Myocyte (in vitro differentiated cells): Measurements from ENCODE around the gene AGMAT. TPM values are rescaled to one million over a fixed set of nuclear protein-coding genes. Genes with fewer than 3 reads are reported as not detected.
A peak's percentile ranks its signal among the peaks of the same experiment; 100 is the strongest.
"Not testable (repeated sequence)": the region's sequence is repeated elsewhere in the genome, so short reads cannot be mapped to it uniquely, and the experiment has no call there.

ENCODE experiments used
- DNase-seq: peaks from one replicate; pipeline ENCODE4 v3.0.0-alpha.2; 2012; ENCODE audit warnings: low read depth
- total RNA-seq: library from RNA; depleted of rRNA; stranded (reverse); fragments of >200 nt; gene quantifications from 2 replicates; pipeline ENCODE4 v1.2.3, GENCODE V29; 2014

AGMAT gene
- total RNA-seq, 1 donor from 2014 or later = 3.2 TPM

- DNase-seq = no peak
Measured at GRCh38 chr1:15616373-15617172, 31.7 kb upstream of the AGMAT start.

DNA sequence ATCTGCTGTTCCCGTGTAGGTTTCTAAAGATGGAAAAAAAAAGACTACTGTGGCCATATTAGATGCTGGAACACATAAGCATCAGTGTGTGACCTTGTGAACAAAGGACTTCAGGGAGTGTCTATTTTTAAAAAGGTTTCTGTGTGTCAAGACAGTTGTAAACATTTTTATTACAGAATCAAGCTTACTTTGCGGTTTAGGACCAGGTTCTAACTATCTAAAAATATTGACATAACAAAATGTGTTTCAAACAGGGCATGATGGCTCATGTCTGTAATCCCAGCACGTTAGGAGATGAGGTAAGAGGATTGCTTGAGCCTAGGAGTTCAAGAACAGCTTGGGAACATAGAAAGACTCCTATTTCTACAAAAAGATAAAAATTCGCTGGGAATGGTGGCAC is 25.3 kb upstream of the AGMAT start:
- no peak for DNase-seq

DNA sequence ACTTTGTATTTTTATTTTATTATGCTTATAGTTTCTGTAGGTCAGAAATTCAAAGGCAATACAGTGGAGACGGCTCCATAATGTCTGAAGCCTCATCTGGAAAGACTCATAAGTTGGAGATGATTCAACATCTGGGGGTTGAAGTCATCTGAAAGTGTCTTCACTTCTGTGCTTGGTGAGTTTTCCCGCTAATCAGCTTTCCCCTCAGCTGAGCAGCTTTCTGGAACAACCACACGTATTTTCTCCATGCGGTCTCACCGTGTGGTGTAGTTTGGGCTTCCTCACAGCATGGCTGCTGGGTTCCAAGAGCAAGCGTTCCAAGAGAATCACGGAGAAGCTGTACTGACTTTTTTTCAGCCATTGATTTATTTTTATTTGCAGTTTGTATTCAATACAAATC is 24.8 kb upstream of the AGMAT start:
- no peak for DNase-seq

- no peak for DNase-seq
Measured at GRCh38 chr1:15605398-15606383, 20.8 kb upstream of the AGMAT start.

- DNase-seq = not testable (repeated sequence)
Measured at GRCh38 chr1:15604400-15604799, 19.5 kb upstream of the AGMAT start.

DNA sequence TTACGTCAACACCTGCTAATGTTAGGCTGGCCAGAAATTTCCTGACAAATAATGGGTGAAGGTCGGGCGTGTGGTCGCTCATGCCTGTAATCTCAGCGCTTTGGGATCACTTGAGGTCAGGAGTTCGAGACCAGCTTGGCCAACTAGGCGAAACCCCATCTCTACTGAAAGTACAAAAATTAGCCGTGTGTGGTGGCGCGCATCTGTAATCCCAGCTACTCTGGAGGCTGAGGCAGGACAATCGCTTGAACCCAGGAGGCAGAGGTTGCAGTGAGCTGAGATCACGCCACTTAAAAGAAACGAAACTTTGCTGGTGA is 19.1 kb upstream of the AGMAT start:
- not testable (repeated sequence) for DNase-seq

- peak; percentile 98 for DNase-seq
Measured at GRCh38 chr1:15603050-15603965, 18.5 kb upstream of the AGMAT start.

- peak; percentile 88 for DNase-seq
Measured at GRCh38 chr1:15598436-15598835, 13.6 kb upstream of the AGMAT start.

- no peak for DNase-seq
Measured at GRCh38 chr1:15595809-15596617, 11.2 kb upstream of the AGMAT start.

DNA sequence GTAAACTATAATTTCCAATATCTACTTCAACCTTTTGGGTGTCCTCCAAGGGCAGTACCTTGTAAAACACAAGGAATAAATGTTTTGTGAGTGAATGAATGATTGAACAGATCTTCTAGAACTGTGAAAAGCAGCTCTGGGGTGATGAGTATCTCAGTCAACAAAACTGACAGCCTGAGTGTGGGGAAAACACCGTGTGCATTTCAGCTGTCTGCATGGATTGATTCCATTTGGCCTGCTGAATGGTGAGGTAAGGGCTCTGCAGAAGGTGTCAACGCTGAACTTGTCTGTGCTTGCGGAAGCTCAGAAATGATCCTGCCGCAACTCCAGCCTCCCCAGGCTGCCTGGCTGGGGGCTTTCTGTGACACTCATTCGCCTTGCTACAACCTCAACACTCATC is 7.4 kb upstream of the AGMAT start:
- DNase-seq = no peak

- no peak for DNase-seq
Measured at GRCh38 chr1:15583016-15583706, 1.7 kb downstream of the AGMAT start.

DNA sequence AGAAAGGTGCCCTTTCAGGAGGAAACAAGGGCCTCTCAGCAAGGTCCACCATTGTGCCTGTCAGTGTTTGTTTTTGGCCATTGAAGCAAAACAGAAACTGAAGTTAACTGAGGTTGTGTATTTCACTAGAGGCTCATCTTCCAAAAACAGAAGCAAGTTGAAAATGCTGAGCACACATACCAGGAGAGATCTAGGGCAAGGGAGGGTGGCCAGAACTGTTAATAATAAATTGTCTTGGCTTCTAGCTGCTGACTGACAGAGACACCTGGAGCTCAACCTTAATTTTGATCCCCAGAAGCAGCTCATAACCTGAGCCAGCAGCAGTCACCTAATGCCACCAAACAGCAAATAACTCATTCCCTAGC is 5.2 kb downstream of the AGMAT start:
- peak; percentile 87 for DNase-seq

DNA sequence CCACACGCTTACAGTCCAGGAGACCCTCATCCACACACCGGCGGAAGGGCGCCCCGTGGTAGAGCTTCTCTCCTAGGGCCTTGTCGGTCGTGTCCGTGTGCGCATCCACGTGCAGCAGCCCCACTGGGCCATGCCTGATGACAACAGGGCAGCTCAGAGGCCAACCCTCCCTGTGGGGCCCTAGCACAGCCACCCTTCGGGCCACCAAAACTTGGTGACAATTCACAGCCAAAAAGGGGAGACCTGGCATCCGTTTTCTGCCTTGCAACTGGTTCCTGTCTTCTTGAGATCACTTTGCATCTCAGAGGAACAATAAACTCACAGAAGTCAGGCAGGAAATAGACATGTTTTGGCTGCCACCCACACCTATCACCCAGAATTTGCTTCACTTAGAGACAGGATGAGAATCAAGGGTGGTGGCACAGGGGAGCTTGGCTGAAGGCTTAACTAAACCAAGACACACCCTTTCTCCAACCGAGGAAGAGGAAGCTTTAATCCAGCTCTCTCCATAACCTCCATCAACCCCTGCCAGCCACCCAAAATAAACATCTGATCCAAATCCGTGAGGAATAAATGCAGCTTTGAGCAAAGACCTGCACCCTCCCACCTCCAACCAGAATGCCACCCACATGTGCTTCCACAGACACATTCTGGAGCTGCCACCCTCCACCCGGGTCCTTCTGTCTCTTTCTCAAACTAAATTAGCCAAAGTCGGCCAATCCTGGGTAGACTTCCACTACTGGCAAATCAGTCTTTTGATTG is 5.7 kb downstream of the AGMAT start:
- peak; percentile 35 for DNase-seq

DNA sequence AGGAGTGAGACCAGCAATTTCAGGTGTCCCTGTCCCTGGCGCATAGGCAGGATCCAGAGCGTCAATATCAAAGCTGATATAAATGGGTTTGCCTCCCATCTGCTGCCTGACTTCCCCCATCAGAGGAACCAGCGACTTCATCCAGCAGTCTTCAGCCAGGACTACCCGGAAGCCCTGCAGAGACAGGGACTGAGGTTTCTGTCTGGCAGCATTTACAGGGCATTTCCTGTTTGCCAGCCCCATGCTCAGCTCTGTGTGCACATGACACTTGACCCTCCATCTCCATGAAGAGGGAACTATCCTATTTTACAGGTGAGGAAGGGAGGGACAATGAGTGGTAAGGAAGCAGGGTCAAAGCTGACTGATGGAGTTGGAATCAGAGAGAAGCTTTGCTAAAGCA is 7.2 kb downstream of the AGMAT start:
- DNase-seq = no peak

- DNase-seq = no peak
Measured at GRCh38 chr1:15575549-15576150, 9.2 kb downstream of the AGMAT start.

DNA sequence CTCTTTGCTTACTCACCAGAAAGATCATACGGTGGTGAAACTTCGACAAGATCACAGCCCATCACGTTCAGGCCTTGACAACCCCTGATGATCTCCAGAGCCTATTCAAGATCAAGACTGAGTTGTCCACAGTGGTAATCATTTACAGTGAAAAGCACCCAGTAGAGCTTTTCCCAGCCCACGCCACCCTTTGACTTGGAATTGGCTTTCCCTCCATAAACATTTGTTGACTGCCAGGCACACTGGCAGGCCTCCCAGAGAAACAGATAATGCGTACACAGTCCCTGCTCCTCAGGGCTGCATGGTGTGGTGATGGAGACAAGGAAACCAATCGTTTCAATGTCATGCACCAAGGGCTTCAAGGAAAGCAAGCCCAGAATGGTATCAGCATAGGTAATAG is 10.1 kb downstream of the AGMAT start:
- no peak for DNase-seq

DNA sequence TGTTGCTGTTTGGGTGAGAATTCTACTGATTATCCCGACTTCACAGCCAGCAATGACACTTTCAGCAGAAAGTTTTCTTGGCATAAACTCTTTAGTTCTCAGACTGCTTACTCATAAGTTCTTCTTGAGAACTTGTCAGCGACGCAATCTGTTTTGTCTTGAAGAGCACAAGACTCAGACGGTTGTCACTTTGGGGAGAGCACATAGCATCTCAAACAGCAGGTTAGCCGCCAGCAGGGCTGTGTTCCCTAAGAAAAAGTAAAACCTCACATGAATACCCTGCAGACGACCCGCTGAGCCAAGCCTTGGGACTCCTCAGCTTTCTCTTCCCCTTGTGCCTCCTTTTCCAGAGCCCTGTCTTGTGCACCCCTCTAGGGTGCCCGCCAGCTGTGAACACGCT is 11.4 kb downstream of the AGMAT start:
- DNase-seq = peak; percentile 10

DNA sequence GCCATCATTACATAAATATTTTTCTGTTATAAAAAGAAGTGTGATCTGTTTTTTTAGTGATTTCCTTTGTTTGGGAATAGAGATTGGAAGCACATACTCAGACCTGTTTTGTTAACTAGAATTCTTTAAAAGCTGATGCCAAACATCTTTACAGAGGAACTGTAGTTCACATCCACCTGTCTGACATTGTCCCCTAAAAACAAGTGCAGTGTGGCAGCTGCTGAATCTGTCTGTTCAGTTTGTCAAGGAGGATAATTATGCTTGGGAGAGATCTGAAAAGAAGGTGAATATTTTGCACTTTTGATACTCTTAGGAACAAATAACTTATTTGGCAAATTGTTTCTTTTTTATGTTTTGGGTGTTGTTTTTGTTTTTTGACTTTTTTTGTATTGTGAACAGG is 13.6 kb downstream of the AGMAT start:
- peak; percentile 57 for DNase-seq

DNA sequence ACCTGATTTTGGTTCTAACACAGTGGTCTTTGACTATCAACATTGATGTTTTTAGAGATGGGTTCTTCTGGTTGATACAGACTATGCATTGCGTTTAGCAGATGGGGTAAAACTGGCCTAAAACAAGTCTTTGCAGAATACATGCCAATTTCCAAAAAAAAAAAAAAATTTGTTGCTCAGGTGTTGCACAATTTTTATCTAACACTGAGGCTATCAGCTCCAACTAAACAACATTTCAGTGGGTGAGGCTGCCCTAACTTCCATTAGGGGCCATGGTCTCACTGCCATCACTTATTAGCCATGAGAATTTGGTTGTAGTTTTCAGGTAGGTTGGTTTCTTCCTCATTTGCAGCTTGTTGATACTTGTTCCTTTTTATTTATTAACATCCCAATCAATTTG is 14.0 kb downstream of the AGMAT start:
- no peak for DNase-seq
